Loucy (cell line): ENCODE data around the gene TMEM45A.
A peak's percentile ranks its signal among the peaks of the same experiment; 100 is the strongest.
"Not testable (repeated sequence)": the region's sequence is repeated elsewhere in the genome, so short reads cannot be mapped to it uniquely, and the experiment has no call there.

Experiments
- H2AFZ ChIP-seq: fragments of 200-600 bp; sonication (generic); 2 replicates; pipeline ENCODE4 v1.6.0; 2016; ENCODE audit warnings: antibody characterized with exemption, mild to moderate bottlenecking, low read length, moderate library complexity
- H3F3A ChIP-seq: fragments of 200-600 bp; 2 replicates; pipeline ENCODE4 v1.6.0; 2016; ENCODE audit warnings: antibody characterized with exemption, low read depth, mild to moderate bottlenecking
- H3K27me3 ChIP-seq: fragments of 200-600 bp; sonication (generic); 2 replicates; pipeline ENCODE4 v1.6.1; 2014; ENCODE audit warnings: low read length, mild to moderate bottlenecking; ENCODE audit not compliant: insufficient read depth, poor library complexity, severe bottlenecking
- H3K36me3 ChIP-seq: fragments of 200-600 bp; sonication (generic); 2 replicates; pipeline ENCODE4 v1.6.1; 2016; ENCODE audit warnings: low read length; ENCODE audit not compliant: insufficient read depth
- H3K4me1 ChIP-seq: fragments of 200-600 bp; sonication (generic); 2 replicates; pipeline ENCODE4 v1.5.1; 2014; ENCODE audit warnings: low read length, mild to moderate bottlenecking; ENCODE audit not compliant: insufficient read depth, poor library complexity, severe bottlenecking
- H3K4me2 ChIP-seq: fragments of 200-600 bp; sonication (generic); 2 replicates; pipeline ENCODE4 v1.6.0; 2014; ENCODE audit warnings: antibody characterized with exemption, low read length, low read depth, mild to moderate bottlenecking; ENCODE audit not compliant: poor library complexity, severe bottlenecking
- H3K4me3 ChIP-seq: fragments of 200-600 bp; sonication (generic); 2 replicates; pipeline ENCODE4 v1.5.1; 2014; ENCODE audit warnings: low read length, mild to moderate bottlenecking, mixed read lengths; ENCODE audit not compliant: poor library complexity, severe bottlenecking
- H3K79me2 ChIP-seq: fragments of 200-600 bp; sonication (generic); 2 replicates; pipeline ENCODE4 v1.6.1; 2014; ENCODE audit warnings: low read length; ENCODE audit not compliant: insufficient read depth
- H3K9ac ChIP-seq: fragments of 200-600 bp; sonication (generic); 2 replicates; pipeline ENCODE4 v1.6.0; 2014; ENCODE audit warnings: mild to moderate bottlenecking, low read depth, low read length, moderate library complexity; ENCODE audit not compliant: poor library complexity, severe bottlenecking
- H3K9me2 ChIP-seq: fragments of 200-600 bp; sonication (generic); replicated peaks from 2 replicates; pipeline ENCODE4 v1.6.1; 2016; ENCODE audit warnings: low read depth, low read length, mixed read lengths
- H3K9me3 ChIP-seq: fragments of 200-600 bp; sonication (generic); 2 replicates; pipeline ENCODE4 v1.6.1; 2014; ENCODE audit warnings: mild to moderate bottlenecking, antibody characterized with exemption, low read length, low read depth; ENCODE audit not compliant: insufficient read depth
- H4K20me1 ChIP-seq: fragments of 200-600 bp; sonication (generic); 2 replicates; pipeline ENCODE4 v1.6.0; 2014; ENCODE audit warnings: antibody characterized with exemption, low read length, mild to moderate bottlenecking; ENCODE audit not compliant: insufficient read depth, poor library complexity, severe bottlenecking
- EZH2phosphoT487 ChIP-seq: fragments of 200-600 bp; IDR thresholded peaks from 2 replicates; pipeline ENCODE4 v1.6.1; 2018; ENCODE audit warnings: antibody characterized with exemption, mild to moderate bottlenecking, moderate library complexity, borderline replicate concordance
- TF ChIP-seq, protein P1 (sequence below): fragments of 200-600 bp; sonication (generic); conservative IDR thresholded peaks from 2 replicates; pipeline ENCODE4 v1.5.1; 2014; ENCODE audit warnings: mild to moderate bottlenecking, antibody characterized with exemption, low read length

The TMEM45A gene

GRCh38 chr3:100500320-100500880, 8.0 kb downstream of the TMEM45A start:
- H2AFZ ChIP-seq = no peak overlapping the region
- H3K9me2 ChIP-seq = no peaks in the 10 kb centered on the region
- H3K9me3 ChIP-seq = no peaks in the 10 kb centered on the region
- H3K4me3 ChIP-seq = no peak overlapping the region
- no peak overlapping the region for H3K9ac ChIP-seq
- no peaks in the 10 kb centered on the region for H4K20me1 ChIP-seq
- peaks cover 5% of the 10 kb centered on the region for H3K4me1 ChIP-seq
- peak overlapping the region; percentile 15 for H3K4me2 ChIP-seq
- H3F3A ChIP-seq = no peaks in the 10 kb centered on the region
- no peak for TF ChIP-seq EZH2phosphoT487
- TF ChIP-seq, protein P1, sequence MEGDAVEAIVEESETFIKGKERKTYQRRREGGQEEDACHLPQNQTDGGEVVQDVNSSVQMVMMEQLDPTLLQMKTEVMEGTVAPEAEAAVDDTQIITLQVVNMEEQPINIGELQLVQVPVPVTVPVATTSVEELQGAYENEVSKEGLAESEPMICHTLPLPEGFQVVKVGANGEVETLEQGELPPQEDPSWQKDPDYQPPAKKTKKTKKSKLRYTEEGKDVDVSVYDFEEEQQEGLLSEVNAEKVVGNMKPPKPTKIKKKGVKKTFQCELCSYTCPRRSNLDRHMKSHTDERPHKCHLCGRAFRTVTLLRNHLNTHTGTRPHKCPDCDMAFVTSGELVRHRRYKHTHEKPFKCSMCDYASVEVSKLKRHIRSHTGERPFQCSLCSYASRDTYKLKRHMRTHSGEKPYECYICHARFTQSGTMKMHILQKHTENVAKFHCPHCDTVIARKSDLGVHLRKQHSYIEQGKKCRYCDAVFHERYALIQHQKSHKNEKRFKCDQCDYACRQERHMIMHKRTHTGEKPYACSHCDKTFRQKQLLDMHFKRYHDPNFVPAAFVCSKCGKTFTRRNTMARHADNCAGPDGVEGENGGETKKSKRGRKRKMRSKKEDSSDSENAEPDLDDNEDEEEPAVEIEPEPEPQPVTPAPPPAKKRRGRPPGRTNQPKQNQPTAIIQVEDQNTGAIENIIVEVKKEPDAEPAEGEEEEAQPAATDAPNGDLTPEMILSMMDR = no peak
- no peaks in the 10 kb centered on the region for H3K36me3 ChIP-seq
- H3K27me3 ChIP-seq = no peaks in the 10 kb centered on the region
- H3K79me2 ChIP-seq = no peaks in the 10 kb centered on the region

GRCh38 chr3:100503448-100503847, 11.0 kb downstream of the TMEM45A start:
- Histone ChIP-seq H3K4me1 (peaks cover 5% of the 10 kb centered on the region), H3F3A (no peaks in the 10 kb centered on the region), H2AFZ (no peak overlapping the region), H3K4me2 (no peak overlapping the region), H4K20me1 (no peaks in the 10 kb centered on the region), H3K9me2 (no peaks in the 10 kb centered on the region), H3K36me3 (no peaks in the 10 kb centered on the region), H3K4me3 (no peak overlapping the region), H3K27me3 (no peaks in the 10 kb centered on the region), H3K79me2 (no peaks in the 10 kb centered on the region), H3K9ac (no peak overlapping the region), H3K9me3 (no peaks in the 10 kb centered on the region)
- no peak for TF ChIP-seq EZH2phosphoT487

GRCh38 chr3:100506355-100506754, 13.9 kb downstream of the TMEM45A start:
- Histone ChIP-seq H3K36me3 (no peaks in the 10 kb centered on the region), H3F3A (no peaks in the 10 kb centered on the region), H3K9me2 (no peaks in the 10 kb centered on the region), H3K4me3 (no peak overlapping the region), H3K27me3 (no peaks in the 10 kb centered on the region), H3K9me3 (no peaks in the 10 kb centered on the region), H4K20me1 (no peaks in the 10 kb centered on the region), H3K79me2 (no peaks in the 10 kb centered on the region), H3K4me1 (no peaks in the 10 kb centered on the region), H2AFZ (no peak overlapping the region), H3K9ac (no peak overlapping the region), H3K4me2 (no peak overlapping the region)
- TF ChIP-seq, protein P1 = no peak
- no peak for TF ChIP-seq EZH2phosphoT487

DNA sequence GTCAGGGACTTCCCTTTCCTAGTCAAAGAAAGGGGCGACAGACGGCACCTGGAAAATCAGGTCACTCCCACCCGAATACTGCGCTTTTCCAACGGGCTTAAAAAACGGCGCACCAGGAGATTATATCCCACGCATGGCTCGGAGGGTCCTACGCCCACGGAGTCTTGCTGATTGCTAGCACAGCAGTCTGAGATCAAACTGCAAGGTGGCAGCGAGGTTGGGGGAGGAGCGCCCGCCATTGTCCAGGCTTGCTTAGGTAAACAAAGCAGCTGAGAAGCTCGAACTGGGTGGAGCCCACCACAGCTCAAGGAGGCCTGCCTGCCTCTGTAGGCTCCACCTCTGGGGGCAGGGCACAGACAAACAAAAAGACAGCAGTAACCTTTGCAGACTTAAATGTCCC, 17.4 kb downstream of the TMEM45A start:
- H3K9ac ChIP-seq, H3K4me3 ChIP-seq, H3K27me3 ChIP-seq, H3K79me2 ChIP-seq, H3K4me2 ChIP-seq, H3K4me1 ChIP-seq, H3K9me3 ChIP-seq, H2AFZ ChIP-seq, H3K9me2 ChIP-seq, H3K36me3 ChIP-seq, H3F3A ChIP-seq, H4K20me1 ChIP-seq: not testable (repeated sequence)
